ENCODE data around the gene ZNF70.
"Not testable (repeated sequence)": the region's sequence is repeated elsewhere in the genome, so short reads cannot be mapped to it uniquely, and the experiment has no call there.

The ZNF70 gene

DNA sequence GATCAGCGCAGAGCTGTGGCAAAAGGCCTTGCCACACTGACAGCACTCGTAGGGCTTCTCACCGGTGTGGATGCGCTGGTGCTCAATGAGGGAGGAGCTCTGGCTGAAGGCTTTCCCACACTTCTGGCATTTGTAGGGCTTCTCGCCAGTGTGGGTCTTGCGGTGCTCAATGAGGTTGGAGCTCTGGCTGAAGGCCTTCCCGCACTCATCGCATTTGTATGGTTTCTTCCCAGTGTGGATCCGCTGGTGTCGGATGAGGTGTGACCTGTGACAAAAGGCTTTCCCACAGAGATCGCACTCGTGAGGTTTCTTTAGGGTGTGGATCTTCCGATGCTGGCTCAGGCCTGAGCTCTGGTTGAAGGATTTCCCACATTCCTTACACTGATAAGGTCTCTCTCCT, 6.9 kb downstream of the ZNF70 start:
- TF ChIP-seq GATA1 (IDR thresholded peaks at IDR 0.05; ENCODE audit: low read depth, low read length) (no peak), POLR2A (IDR thresholded peaks at IDR 0.05; ENCODE audit: low read length) (no peak)
- DNase-seq: no peak

DNA sequence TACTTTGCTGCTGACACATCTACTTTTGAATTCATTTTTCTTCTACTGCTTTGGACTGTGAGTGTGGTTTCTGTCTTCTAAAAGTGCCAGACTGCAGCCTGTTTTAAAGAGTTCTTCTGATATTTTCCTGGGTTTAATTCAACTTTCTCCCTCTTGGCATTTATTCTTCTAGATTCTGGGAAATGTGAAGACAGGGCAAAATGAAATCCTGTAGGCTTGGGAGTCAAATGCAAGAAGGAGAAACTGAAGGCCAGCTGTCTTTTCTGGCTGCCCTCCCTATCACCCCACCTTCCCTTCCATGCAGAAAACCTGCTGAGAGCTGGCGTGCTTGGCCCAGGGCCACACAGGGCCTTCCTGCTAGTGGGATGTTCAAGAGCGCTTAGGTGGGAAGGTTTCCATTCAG, 7.6 kb downstream of the ZNF70 start:
- DNase-seq: no peak

DNA sequence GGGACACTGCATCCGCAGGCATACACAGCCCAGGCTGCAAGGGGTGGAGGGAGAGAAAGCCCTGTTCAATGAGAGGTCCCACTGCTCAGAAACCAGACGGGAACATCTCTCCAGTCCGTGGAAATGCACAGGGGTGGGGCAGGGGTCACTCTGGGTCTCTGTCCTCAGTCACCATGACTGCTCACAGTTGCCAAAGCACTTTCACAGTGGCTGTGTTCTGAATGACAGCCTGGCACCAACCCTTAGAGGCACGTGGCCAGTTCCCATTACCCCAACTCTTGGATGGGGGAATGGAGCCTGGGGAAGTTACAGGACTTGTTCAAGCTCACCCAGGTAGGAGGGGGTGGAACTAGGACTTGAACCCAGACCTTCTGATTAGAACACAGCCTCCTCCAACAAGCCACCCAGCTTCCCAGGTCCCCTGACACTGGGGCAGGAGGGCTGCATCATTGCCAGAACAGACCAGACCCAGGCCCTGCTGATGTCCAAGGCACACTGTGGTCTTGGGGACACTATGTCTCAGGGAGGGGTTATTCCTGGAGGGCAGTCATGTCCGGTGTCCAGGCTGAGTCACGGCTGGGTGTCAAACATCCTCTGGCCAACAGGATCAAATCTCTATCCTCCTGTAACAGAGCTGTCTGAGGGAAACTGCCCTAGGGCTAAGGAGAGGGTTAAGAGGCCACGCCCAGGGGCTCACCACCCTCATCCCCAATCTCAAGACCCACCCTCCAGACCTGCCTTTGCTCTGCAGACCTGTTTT, 8.2 kb downstream of the ZNF70 start:
- DNase-seq: no peak
- no peak for TF ChIP-seq GATA1 (IDR thresholded peaks at IDR 0.05; ENCODE audit: low read depth, low read length)
- no peak for TF ChIP-seq POLR2A (IDR thresholded peaks at IDR 0.05; ENCODE audit: low read length)

More for the DNA sequence above, 7.6 kb downstream of the ZNF70 start:
- TF ChIP-seq GATA1 (IDR thresholded peaks at IDR 0.05; ENCODE audit: low read depth, low read length): no peak

DNA sequence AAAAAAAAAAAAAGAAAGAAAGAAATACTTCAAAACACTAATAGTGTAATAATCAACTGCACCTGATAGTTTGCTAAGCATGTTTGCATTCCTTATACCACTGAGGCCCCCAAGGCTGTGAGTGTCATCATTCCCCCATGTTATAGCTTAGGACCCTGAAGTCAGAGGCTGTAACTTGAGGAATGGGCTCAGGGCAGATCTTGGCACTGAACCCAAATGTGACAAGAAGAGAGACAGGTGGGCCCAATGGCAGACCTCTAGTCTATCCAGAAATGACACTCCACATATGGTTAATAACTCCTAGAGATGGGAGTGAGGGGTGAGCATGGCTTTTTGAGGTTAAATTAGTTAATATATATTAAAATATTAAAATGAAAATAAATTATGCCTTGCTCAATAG, 13.2 kb downstream of the ZNF70 start:
- no peak for DNase-seq
- TF ChIP-seq GATA1 (IDR thresholded peaks at IDR 0.05; ENCODE audit: low read depth, low read length): no peak
- no peak for TF ChIP-seq POLR2A (IDR thresholded peaks at IDR 0.05; ENCODE audit: low read length)

DNA sequence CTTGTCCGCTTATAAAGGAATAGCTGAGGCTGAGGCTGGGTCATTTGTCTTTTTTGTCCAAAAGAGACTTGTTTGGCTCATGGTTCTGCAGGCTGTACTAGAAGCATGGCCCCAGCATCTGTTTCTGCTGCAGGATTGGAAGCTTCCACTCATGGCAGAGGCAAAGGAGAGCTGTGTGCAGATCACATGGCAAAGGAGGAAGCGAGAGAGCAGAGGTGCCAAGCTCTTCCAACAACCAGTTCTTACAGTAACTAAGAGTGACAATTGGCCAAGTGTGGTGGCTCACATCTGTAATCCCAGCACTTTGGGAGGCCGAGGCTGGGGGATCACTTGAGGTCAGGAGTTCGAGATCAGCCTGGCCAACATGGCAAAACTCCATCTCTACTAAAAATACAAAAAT, 22.8 kb downstream of the ZNF70 start:
- not testable (repeated sequence) for DNase-seq

DNA sequence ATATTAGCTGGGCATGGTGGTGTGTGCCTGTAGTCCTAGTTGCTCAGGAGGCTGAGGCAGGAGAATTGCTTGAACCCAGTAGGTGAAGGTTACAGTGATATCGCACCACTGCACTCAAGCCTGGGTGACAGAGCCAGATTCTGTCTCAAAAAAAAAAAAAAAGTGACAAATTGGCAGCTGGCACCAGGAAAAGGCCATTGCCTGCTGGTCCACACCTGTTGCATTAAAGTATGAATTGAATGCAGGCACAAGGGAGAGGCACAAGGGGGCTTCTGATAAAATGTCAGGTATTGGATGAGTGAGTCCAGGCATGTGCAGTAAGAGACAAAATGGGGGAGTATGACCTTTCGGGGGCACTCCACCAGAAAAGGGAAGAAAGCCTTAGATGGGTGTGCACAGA, 28.2 kb downstream of the ZNF70 start:
- TF ChIP-seq GATA1 (IDR thresholded peaks at IDR 0.05; ENCODE audit: low read depth, low read length) (no peak), POLR2A (IDR thresholded peaks at IDR 0.05; ENCODE audit: low read length) (no peak)
- no peak for DNase-seq

DNA sequence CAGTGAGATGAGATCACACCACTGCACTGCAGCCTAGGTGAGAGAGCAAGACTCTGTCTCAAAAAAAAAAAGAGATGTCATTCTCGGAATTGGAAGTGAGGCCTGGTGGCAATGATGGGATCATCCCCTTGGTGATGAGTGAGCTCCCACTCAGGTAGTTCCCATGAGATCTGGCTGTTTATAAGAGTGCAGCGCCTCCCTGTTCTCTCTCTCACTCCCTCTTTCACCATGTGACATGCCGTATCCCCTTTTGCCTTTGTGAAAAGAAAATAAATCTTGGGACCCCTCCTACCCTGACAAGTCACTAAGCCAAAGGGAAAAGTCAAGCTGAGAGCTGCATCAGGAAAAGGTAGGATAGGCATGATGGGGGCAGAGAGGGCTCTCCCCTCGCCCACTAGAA, 28.8 kb downstream of the ZNF70 start:
- TF ChIP-seq POLR2A (IDR thresholded peaks at IDR 0.05; ENCODE audit: low read length): no peak
- TF ChIP-seq GATA1 (IDR thresholded peaks at IDR 0.05; ENCODE audit: low read depth, low read length): no peak
- no peak for DNase-seq

DNA sequence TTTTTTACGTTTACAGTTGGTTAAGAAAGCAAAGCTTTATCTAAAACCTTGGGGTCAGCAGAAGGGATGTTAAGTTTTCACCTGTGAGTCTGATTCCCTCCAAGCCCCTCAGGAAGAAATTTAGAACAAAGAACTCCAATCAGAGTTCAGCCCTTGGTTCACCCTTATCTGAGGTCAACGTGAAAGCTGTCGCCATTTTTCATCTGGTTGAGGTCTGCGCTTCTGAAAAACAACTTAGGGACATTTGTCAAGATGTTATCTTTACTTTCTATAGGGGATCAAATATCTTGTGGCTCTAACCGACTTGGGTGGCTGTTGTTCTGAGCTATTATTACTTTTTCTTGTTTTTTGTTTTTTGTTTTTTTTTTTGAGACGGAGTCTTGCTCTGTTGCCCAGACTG, 30.1 kb downstream of the ZNF70 start:
- no peak for TF ChIP-seq GATA1 (IDR thresholded peaks at IDR 0.05; ENCODE audit: low read depth, low read length)
- TF ChIP-seq POLR2A (IDR thresholded peaks at IDR 0.05; ENCODE audit: low read length): no peak
- no peak for DNase-seq

DNA sequence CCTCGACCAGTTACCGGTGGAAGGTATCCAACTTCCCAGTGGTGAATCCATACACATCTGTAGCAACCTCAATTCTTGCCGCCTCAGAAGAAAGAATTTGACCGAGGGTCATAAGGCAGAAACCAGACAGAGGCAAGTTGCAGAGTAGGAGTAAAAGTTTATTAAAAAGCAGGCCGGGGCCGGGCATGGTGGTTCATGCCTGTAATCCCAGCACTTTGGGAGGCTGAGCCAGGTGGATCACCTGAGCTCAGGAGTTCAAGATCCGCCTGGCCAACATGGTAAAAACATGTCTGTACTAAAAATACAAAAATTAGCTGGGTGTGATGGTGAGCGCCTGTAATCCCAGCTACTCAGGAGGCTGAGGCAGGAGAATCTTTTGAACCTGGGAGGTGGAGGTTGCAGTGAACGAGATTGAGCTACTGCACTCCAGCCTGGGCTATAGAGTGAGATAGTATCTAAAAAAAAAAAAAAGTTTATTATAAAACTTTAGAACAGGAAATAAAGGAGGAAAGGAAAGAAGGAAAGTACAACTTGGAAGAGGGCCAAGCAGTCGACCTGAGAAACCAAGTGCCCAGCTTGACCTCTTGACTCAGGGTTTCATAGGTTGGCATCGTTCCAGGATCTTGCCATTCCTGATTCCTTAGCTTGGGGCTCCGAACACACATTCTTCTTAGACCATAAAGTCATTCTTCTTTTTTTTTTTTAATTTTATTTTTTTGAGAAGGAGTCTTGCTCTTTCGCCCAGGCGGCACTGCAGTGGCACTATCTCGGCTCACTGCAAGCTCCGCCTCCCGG, 32.3 kb downstream of the ZNF70 start:
- TF ChIP-seq GATA1 (IDR thresholded peaks at IDR 0.05; ENCODE audit: low read depth, low read length) (no peak), POLR2A (IDR thresholded peaks at IDR 0.05; ENCODE audit: low read length) (no peak)
- DNase-seq: peak in 1 of 2 experiments; percentile 9

DNA sequence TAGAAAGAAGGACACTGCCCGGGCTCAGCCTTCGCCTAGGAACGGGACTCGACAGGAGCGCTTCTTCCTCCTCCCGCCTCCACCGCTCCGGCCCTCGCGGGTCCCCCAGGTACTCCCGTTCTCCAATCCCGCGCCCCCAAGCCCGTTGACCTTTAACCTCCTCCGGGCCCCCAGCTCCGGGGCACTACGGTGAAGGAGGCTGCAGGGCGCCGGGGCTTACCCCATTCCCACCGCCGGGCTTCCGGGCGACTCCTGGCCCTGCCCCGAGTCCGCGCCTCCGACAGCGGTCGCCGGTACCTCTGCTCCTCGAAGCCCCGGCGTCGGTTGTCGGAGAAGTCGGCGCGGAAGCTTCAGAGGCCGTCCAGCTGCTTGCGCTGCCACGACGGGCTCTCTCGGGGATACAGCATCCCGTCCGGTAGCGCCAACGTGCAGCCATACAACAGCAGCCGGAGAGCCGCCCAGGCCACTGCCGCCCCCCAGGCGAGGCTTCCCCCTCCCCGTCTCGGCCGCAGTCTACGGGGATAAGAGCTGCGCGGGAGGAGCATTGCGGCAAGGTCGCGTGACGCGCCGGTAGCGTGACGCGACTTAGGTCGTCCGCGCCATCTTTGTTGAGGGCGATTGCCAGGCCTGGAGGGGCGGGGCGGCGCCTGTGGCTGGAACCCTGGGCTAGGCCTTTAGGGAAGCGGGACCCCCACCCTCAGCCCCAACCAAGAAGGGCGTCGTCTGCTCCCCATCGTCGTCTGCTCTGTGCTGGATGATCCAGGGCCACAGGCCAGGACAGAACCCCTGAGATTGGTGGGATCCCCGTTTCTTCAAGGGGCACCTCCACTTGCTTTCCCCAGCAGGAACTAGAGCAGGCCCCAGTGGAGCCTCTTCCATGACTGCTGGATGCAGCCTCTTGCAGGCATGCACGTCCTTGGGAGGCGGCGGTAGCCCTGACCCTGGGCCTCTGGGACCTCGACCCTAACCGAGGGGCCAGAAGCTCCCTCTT, 33.8 kb downstream of the ZNF70 start:
- no peak for TF ChIP-seq GATA1 (IDR thresholded peaks at IDR 0.05; ENCODE audit: low read depth, low read length)
- peak; percentile 84 for TF ChIP-seq POLR2A (IDR thresholded peaks at IDR 0.05; ENCODE audit: low read length)
- peak; percentile 91 to 93 for DNase-seq

DNA sequence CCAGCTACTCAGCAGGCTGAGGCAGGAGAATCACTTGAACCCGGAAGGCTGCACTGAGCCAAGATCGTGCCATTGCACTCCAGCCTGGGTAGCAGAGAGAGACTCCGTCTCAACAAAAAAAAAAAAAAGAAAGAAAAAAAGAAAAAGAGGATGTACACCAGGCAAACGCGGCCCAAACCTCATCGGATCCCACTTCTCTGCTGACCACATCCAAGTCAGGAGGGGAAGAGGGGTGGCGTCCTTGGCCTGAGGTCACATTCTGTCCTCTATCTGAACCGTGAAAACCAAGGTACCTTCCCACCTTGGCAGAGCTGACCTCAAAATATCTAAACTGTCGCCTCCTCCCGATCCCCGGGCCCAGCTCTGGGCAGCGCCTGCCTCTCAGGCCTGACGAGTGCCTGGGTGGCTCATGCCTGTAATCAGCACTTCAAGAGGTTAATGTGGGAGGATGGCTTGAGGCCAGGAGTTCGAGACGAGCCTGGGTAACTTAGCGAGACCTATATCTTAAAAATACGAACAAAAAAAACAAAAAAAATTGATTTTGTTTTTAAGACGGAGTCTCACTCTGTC, 35.0 kb downstream of the ZNF70 start:
- TF ChIP-seq POLR2A (IDR thresholded peaks at IDR 0.05; ENCODE audit: low read length) (no peak), GATA1 (IDR thresholded peaks at IDR 0.05; ENCODE audit: low read depth, low read length) (no peak)
- DNase-seq: peak; percentile 21

DNA sequence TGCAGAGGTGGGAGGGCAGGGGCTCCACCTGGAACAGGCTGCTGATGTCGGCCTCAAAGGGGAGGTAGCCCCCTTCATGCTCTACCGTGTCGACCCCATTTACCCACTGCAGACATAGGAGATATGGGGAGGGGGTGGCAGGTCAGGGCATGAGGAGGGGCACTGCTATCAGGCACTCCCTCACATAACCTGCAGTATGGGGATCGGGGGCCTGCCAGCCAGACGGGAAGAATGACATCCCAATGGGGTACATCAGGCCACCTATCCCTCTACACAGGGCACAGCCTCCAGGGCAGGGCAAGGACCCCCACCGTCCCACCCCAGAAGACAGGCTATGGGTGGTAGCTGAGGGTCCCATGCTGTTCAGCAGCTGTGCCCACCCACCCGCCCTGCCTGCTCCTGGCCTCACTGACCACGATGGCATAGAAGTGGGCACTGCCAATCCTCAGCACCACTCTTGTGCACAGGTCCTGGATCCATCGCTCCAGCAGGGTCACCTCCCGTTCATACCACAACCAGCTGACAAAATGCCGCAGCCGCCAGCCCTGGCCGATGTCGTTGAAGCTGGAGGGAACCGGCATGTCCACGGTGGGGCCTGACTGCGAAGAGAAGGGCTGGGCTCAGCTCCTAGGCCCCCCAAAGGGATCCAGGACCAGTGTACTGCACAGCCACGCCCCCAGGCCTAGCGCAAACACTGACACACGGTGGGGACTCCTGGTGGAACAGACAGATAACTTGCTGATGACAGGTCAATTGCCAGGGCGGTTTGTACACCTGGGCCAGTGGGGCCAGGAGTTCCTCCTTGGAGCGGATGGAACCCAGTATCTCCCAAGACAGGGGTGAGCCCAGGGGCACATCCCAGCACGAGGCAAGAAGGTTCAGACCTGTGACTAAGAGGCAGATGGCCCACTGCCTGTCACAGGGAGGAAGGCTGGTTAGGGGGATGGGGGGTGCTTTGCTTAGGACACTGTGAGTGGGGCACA, 36.0 kb downstream of the ZNF70 start:
- TF ChIP-seq GATA1 (IDR thresholded peaks at IDR 0.05; ENCODE audit: low read depth, low read length) (no peak), POLR2A (IDR thresholded peaks at IDR 0.05; ENCODE audit: low read length) (no peak)
- DNase-seq: peak; percentile 14 to 50

All from erythroblast (primary cell).